LNCaP clone FGC (cell line): ENCODE data around the gene YWHAH.

Source experiments
- DNase-seq: peaks from one replicate; pipeline ENCODE4 v3.0.0-alpha.2; 2011; ENCODE audit warnings: low read depth
- H3K4me3 ChIP-seq: 2 replicates; pipeline ENCODE4 v1.5.1; 2011; ENCODE audit warnings: mild to moderate bottlenecking, low read depth, low read length, control low read depth
- CTCF ChIP-seq: IDR thresholded peaks from 2 replicates; pipeline ENCODE4 v1.5.1; 2012; ENCODE audit warnings: mild to moderate bottlenecking; ENCODE audit not compliant: control insufficient read depth, insufficient read depth; ENCODE audit errors: extremely low read depth

YWHAH gene

GRCh38 chr22:31991102-31991839, 46.9 kb downstream of the YWHAH start:
- no peak overlapping the region for H3K4me3 ChIP-seq
- DNase-seq, result no peak
- no peak for TF ChIP-seq CTCF

GRCh38 chr22:31995046-31995445, 50.7 kb downstream of the YWHAH start:
- DNase-seq, result no peak
- TF ChIP-seq CTCF, result no peak
- no peak overlapping the region for H3K4me3 ChIP-seq

- TF ChIP-seq CTCF, result no peak
- DNase-seq, result no peak
- H3K4me3 ChIP-seq, result no peak overlapping the region
These were observed 51.5 kb downstream of the YWHAH start for GRCh38 chr22:31995807-31996206.

- TF ChIP-seq CTCF, result no peak
- no peak for DNase-seq
- no peak overlapping the region for H3K4me3 ChIP-seq
These were observed 54.5 kb downstream of the YWHAH start for GRCh38 chr22:31998784-31999385.

GRCh38 chr22:32000181-32000580, 55.8 kb downstream of the YWHAH start:
- no peak overlapping the region for H3K4me3 ChIP-seq
- DNase-seq, result no peak
- no peak for TF ChIP-seq CTCF

- no peak for TF ChIP-seq CTCF
- no peak overlapping the region for H3K4me3 ChIP-seq
- DNase-seq, result no peak
These were observed 61.1 kb downstream of the YWHAH start for GRCh38 chr22:32005453-32005852.
